Transverse colon (tissue), 4 donors: Measurements from ENCODE around the gene GLT8D1.

Source experiments
- EP300 ChIP-seq: sonication (generic); formaldehyde crosslinking; IDR thresholded peaks from one replicate; pipeline ENCODE4 v1.6.1; 2017; ENCODE audit warnings: antibody characterized with exemption, low read depth
- POLR2A ChIP-seq: fragments of 450-650 bp; IDR thresholded peaks from one replicate; pipeline ENCODE4 v1.6.1; 2016; ENCODE audit warnings: antibody characterized with exemption, mild to moderate bottlenecking, moderate library complexity
- POLR2AphosphoS5 ChIP-seq, 3 donors: sonication (generic); formaldehyde crosslinking; IDR thresholded peaks; one replicate each; pipeline ENCODE4 v1.6.1; 2016; ENCODE audit warnings: antibody characterized with exemption in 3 of 3
- TF ChIP-seq, protein P1 (sequence below), 5 experiments: fragments of 200-600 bp in 3 of 5; fragments of 450-650 bp in 2 of 5; sonication (generic) in 3 of 5; IDR thresholded peaks; 1 replicate in 2 of 5; 2 replicates in 3 of 5; pipeline ENCODE4 v1.5.1; 2016 to 2017; ENCODE audit warnings: antibody characterized with exemption in 5 of 5, inconsistent platforms in 3 of 5, mild to moderate bottlenecking in 2 of 5, moderate library complexity in 1 of 5

DNA sequence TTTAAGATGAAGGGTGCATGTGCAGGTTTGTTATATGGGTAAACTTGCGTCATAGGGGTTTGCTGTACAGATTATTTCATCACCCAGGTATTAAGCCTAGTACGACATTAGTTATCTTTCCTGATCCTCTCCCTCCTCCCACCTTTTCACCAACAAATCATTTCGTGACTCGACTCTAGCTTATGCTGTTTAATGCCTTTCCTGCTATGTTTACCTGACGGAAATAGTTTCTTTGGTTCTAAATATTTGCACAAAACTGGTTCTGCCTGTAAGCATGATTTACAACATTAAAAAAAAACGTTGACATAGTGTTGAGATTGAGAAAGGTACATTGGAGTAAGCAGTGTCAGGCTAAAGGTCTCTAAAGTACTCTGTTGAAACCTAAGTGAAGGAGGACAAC lies 17.3 kb downstream of the GLT8D1 start:
- TF ChIP-seq POLR2A (no peak), POLR2AphosphoS5 (IDR thresholded peaks at IDR 0.05) (no peak), EP300 (no peak)
- TF ChIP-seq, protein P1, sequence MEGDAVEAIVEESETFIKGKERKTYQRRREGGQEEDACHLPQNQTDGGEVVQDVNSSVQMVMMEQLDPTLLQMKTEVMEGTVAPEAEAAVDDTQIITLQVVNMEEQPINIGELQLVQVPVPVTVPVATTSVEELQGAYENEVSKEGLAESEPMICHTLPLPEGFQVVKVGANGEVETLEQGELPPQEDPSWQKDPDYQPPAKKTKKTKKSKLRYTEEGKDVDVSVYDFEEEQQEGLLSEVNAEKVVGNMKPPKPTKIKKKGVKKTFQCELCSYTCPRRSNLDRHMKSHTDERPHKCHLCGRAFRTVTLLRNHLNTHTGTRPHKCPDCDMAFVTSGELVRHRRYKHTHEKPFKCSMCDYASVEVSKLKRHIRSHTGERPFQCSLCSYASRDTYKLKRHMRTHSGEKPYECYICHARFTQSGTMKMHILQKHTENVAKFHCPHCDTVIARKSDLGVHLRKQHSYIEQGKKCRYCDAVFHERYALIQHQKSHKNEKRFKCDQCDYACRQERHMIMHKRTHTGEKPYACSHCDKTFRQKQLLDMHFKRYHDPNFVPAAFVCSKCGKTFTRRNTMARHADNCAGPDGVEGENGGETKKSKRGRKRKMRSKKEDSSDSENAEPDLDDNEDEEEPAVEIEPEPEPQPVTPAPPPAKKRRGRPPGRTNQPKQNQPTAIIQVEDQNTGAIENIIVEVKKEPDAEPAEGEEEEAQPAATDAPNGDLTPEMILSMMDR (IDR thresholded peaks at IDR 0.05): no peak
